Endothelial cell of hepatic sinusoid (primary cell): ENCODE measurements around the gene ABCB6.

Experiments
- in situ Hi-C: cut with HindIII; loops from 2 replicates; pipeline ENCODE4 v1.10.0; 2017; ENCODE audit warnings: low sequenced_read_pairs

The ABCB6 gene

DNA sequence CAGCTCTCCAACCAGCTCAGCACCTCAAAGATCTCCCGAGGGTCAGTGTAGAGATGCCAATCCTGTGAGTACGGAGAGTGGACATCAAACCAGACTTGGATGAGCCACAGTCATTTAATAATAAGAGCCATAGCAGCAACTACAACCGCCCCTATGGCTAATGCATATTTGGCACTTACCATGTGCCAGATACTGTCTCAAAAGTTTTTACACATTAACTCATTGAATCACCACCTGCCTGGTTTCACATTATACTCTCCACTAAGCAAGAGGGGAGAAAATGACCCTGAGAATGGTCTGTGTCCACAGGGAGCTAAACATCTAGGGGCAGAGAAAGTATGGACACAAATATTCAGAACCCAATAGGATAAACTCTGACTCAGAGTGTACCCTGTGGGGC lies 44.6 kb downstream of the ABCB6 start:
- in situ Hi-C loops: no loop called here

DNA sequence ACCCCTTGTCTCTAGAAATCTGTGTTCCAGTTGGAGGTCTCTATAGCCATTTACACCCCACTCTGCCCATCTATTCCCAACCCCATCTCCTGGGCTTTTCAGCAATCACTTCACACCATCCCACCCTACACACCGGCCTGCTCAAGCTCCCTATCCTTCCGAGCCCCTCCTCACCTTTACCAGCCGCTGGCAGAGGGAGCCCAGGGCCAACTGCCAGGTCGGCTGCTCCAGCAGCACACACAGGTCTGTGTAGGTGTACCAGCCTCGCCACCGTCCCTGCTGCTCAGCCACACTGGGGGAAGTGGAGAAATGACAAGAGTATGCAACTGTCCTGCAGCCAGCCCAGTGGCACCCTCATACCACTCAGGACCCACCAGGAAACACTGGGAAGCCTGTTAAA lies 45.6 kb downstream of the ABCB6 start:
- in situ Hi-C loops: no loop called here

DNA sequence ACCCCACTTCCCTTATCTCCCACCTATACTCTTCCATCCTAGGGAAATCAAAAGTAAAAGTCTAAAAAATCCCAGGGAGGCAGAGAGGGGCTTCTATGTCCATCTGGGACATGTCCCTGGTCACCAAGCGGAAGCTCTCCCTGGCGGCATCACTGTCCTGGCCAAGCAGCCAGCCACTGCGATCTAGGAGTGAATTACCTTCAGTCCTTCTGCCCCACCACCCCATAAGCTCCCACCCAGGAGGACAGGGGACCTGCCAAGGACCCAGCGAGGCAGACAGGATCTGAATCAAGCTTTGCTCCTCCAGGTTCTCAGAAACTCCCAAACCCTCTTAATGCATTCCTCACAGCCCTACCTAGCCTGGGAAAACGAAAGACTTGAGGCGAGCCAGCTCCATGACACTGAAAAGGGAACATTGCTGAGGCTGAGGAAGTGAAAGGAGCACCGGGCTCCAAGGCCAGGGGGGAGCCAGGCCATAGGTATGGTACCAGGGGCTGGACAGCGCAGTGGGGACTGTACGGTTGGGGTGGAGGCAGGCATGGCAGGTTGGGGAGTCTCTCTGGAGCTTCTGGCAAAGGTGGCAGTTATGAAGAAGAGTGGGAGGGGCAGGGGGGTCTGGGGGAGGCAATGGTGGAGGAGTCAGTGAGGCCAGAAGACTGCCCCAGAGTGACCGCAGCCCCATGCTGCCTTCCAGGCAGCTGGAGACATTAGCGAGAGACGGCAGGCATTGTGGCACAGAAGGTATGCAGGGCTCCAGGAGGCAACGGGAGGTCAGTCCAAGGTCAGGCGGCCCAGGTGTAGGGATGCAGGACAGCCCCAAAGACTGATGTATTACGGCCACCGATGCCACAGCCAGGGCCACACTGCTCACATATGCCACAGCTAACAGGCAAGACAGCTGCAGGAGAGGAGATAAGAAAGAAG lies 46.3 kb downstream of the ABCB6 start:
- in situ Hi-C loops: no loop called here

DNA sequence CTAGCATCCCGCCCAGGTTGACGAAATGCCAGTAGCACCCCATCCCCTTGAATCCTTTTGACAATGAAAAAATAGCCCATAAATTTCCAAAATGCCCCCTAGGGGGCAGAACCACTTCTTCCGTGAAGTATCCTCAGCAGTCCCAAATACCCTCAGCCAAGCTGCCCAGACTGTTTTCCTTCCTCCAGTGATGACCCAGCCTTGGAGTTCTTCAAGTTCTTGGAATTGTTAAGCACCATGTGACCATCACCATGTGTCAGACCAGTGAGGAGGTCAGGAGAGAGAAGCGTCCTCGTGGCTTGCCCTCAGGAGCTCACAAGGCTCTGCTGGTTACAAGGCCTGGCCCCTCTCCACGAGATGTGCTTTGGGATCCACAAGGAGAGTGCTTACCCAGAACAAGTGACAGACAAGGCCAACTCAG lies 47.5 kb downstream of the ABCB6 start:
- in situ Hi-C loops: no loop called here

DNA sequence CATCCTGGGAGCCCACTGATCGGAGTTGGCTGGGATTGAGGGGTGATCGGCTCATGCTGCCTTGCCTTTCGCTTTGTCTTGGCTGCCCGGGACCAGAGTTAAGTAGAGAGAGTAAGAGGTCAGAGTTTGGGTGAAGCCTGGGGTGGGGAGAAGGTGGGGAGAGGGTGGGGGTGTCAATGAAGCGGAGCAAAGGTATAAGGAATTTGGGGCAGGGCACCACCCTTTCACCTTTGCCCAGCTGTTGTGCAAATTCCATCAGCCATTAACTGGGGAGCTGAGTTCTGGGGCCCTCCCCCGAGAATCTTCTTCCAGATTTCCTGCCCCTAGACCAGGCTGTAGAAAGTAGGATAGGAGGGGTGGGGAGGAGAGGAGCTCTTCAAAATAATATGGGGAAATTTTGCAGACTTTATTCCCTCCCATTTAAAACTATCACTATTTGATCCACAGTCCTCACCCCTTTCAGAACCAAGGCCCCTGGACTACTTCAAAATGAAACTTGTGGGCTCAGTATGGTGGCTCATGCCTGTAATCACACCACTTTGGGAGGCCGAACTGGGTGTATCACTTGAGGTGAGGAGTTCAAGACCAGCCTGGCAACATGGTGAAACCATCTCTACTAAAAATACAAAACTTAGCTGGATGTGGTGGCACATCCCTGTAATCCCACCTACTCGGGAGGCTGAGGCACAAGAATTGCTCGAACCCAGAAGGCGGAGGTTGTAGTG lies 48.7 kb downstream of the ABCB6 start, which contains the start of gene SLC23A3:
Gene SLC23A3, minus strand, starts transcription at position 100 of the 725 bp plus-strand sequence. Its CDS starts 45 bp downstream, at position 55.
- in situ Hi-C loops: no loop called here

DNA sequence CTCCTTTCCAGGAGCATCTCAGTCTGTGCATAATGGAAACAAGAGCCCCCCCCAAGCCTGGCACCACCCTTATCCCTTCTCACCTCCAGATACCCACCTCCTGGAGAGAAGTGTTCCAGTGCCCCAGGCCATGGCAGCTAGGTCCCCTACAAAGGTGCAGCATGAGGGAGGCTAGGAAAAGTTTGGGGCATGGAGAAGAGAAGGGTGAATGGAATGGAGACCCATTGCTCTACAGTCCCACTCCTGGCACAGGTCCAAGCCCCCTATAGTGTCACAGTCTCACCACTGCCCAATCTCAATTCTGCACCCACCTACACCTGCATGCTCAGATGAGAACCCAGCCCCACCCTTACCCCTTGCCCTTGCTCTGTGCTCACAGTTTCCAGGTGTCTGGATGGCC lies 49.8 kb downstream of the ABCB6 start:
- in situ Hi-C loops: no loop called here

DNA sequence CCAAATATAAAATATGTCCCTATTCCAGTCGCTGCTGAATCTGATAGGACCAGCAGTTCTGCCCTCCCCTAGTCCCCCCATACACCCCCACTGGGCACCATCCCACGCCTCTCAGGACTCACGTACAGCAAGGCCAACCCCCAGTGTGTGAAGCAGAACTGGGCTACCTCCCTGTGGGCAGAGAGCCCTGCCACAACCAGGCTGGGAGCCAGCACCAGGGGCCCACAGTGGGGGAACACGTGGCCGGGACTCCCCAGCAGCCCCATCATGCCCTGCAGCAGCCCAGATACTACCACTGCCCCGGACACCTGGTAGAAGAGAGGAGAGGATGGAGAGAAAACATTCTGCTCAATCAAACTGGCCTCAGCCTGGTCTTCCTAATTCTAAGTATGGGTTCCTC lies 50.2 kb downstream of the ABCB6 start:
- in situ Hi-C loops: no loop called here

DNA sequence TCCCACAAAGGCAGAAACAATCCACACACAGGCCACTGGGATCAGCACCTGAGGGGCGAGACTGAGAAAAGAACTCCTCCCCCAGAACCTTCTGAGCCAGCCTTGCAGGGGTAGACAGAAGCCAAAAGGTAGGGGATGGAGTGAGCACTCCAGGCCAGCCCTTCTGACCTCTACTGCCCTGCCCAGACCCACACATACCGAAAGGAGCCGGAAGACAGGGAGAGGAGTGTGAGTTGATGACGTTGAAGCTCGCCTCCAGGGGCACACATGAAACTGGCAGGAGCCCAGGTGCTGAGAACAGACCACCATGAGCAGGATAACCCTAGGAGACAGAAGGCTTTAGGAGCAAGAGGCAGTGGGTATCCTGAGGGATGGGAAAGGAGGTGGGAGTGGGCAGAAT lies 50.8 kb downstream of the ABCB6 start:
- in situ Hi-C loops: no loop called here

DNA sequence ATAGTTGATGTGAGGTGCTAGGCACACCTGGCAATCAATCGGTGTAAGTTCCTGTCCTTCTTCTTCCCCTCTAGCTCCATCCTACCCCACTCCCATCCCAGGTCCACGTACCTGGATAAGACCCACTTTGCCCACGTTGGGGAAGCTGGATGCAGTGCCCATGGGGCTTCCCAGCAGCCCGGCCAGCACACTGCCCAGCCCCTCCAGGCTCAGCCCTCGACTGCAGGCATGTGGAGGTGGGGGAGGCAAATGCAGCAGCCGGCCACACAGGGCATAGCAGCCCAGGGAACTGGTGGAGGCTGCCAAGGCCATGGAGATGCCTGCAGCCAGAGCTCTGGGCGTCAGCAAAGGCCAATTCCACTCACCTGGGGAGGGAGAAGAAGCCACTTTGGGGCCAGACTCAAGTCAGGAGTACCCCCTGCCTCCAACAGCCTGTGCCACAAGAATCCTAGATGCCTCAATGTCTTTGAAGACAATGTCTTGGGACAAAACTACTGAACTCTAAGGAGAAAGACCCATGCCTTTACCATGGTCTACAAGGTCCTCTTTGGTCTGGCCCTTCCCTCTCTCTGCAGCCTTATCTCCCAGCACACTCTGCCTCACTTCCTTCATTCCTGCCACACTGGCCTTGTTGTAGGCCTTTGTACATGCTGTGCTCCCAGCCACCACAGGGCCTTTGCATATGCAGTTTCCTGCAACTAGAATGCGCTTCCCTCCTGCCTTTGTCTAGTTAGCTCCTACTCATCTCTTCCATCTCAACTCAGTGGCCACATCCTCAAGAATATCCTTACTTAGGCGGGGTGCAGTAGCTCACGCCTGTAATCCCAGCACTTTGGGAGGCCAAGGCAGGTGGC lies 53.5 kb downstream of the ABCB6 start:
- in situ Hi-C loops: no loop called here

DNA sequence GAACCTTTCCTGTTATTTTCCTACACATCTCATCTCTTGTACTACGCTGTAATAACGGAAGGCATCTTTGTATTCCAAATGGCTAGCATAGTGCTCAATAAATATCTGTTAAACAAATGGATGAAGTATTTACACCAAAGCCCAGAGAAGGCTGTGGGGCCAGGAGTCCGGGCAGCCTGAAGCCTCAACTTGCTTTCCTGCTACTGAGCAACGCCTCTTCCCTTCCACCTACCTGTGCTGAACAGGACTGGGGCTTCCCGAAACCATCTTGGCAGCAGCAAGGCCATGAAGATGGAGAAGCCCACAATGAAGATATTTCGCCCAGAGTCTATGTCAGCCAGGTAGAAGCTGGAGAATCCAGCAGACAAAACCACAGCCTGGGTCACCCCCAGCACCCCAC lies 55.6 kb downstream of the ABCB6 start:
- in situ Hi-C loops: no loop called here

DNA sequence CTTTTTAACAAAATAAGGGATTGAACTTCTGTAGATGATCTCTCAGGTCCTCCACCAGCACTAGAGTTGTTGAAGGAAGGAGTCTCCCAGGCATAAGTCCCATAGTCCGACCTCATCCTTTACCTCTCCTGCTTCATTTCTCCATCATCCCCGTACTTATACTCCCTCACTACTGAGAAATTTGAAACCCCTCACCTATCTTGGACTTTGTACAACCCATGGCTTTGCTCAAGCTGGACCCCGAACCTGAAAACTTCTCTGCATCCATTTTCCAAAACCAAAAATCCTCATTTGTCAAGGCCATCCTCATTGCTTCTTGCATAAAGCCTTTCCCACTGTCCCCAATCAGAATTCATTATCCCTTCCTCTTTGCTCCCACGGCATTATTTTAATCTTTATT lies 57.7 kb downstream of the ABCB6 start:
- in situ Hi-C loops: no loop called here

DNA sequence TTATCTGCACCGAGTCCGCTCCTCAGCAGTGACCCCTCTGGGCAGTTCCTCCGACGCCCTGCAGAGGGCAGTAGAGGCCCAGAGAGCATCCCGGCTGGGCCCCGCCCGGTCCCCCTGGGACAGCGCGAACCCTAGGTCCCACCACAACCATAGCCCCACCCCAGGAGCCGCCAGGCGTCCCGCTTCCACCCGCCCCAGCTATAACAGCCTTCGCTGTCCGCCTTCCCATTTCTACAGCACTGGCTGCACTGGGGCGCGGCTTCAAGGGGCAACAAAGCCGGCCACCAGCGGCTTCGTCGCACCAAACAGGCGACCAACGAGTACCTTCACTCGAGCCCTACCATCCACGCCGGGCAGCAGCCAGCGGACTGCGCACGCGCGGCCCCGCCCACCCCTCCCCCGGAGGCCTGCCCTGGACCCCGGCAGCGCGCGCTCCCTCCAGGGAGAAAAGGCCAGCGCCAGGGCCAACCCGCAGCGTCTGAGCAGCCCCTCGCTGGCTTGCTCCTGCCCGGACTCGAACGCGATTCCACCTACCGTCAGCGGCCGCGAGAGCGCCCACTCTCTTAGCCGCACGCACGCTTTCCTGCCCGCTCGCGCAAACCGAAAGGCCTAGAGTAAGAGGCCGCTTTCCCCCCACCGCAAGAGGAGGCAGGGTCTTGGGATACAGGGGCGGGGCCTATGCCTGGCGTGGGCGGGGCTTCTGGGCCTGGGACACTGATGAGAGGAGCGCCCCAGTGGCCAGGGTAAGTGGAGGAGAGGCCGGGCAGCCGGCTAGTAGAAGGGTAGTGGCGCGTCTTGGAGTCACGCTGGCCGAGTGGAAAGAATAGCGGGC lies 58.4 kb downstream of the ABCB6 start, which contains the start of gene NHEJ1:
Gene NHEJ1, minus strand, starts transcription at position 630 of the 832 bp plus-strand sequence. CDS start 2,453 bp downstream, outside the sequence.
- in situ Hi-C loops: no loop called here
